Measurements from ENCODE around the gene BIK.
"Not testable (repeated sequence)": the region's sequence is repeated elsewhere in the genome, so short reads cannot be mapped to it uniquely, and the experiment has no call there.

Gene BIK, protein sequence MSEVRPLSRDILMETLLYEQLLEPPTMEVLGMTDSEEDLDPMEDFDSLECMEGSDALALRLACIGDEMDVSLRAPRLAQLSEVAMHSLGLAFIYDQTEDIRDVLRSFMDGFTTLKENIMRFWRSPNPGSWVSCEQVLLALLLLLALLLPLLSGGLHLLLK

DNA sequence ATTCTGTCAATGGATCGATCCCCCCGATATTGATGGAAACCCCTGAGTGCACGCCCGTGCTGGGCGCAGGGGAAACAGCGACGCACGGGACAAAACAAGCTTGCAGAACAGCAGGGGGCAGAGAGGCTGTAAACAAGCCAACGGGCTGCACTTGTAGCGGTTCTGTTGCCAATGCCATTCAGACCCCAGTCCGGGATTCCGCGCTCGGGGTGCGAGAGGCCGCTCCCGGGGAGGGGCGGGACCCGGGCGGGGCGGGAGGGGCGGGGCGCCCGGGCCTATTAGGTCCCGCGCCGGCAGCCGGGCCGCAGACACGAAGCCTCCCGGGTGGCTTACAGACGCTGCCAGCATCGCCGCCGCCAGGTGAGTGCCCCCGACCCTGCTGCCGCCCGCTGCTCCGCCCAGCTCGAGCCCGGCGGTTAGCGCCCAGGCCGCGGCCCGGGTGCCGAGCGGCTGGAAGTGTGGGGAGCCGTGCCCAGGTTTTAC, at the start of gene BIK:
BIK (plus strand) TSS at position 307 of the 483 bp plus-strand sequence. CDS start 13,273 bp downstream, outside the sequence.
- DNase-seq (ENCODE audit: low read depth): peak; percentile 24

DNA sequence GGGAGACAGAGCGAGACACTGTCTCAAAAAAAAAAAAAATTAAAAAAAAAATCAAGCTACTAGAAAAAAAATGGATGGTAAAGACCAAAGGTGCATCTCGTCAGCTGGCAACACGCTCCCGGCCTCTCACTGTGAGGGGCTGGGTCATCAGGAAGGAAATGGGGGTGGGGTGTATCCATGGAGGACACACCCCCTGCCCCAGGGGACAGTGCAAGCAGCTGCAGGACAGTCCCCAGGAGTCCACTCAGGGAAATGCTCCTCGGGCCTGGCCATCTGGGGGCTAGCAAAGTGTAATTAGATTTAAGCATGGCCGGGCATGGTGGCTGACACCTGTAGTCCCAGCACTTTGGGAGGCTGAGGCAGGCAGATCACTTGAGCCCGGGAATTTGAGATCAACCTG, 44.4 kb upstream of the BIK start:
- DNase-seq (ENCODE audit: low read depth): no peak

DNA sequence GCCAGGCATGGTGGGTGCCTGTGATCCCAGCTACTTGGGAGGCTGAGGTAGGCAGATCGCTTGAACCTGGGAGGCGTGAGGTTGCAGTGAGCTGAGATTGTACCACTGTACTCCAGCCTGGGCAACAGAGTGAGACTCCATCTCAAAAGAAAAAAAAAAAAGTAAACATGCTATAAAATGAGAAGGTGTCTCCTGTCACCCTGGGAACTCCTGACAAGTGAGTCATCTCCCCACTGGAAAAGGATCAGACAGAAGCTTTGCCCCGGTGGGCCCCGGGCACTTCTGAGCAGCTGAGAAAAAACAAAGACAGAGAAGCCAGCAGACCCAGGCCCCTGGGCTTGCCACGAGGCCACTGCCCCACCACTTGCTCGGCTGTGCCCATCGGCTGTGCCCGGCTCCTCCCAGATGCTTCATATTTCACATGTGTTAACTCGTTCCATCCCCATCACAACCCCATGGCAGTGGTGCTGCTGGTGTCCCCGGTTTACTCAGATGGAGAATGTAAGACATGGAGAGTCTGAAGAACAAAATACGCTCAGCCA, 43.6 kb upstream of the BIK start:
- no peak for DNase-seq (ENCODE audit: low read depth)

DNA sequence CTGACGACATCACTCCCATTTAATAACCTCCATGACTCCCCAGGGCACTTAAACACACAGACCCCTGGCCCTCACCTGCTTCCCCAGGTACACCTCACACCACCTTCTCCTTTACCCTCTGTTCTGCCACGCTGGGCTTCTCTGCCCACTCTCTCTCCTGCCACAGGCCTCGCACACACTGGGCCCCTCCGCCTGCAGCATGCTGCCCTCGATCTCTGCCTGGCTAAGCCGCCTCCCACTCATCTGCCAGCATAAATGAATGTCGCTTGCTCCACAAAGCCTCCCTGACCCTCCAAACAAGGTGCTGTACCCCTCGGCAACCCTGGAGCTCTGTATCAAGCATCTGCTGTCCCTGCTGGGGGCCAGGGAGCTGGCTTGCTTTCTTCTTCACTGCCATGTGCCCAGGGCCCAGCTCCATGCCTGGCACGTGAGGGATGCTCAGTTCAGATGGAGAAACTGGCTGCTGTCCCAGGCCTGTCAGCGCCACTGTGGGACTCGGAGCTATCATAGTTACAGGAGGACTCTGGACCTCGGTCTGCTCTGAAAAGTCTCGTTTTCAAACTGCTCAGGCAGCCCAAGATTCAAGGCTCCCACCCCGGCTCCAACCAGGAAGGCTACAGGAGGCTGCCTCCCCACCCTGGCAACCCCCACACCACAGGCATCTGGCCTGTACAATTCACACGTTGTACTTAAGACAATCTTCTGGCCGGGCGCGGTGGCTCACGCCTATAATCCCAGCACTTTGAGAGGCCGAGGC, 33.3 kb upstream of the BIK start:
- DNase-seq (ENCODE audit: low read depth): no peak

DNA sequence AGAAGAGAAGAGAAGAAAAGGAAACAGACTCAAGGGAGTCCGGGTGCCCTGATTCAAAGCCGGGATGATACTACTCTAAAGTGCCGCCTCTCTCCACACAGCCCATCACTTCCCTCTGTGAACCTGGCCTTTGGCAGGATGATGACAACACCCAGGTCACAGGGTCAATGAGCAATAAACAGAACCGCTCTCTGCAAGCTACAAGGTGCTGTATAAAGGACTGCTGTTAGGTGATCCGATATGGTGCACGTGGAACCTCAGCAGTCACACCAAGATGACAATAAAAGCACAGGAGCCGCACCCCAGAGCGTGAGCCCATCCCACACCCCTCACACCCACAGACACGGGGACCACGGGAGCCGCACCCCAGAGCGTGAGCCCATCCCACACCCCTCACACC, 32.0 kb upstream of the BIK start:
- DNase-seq (ENCODE audit: low read depth): no peak

DNA sequence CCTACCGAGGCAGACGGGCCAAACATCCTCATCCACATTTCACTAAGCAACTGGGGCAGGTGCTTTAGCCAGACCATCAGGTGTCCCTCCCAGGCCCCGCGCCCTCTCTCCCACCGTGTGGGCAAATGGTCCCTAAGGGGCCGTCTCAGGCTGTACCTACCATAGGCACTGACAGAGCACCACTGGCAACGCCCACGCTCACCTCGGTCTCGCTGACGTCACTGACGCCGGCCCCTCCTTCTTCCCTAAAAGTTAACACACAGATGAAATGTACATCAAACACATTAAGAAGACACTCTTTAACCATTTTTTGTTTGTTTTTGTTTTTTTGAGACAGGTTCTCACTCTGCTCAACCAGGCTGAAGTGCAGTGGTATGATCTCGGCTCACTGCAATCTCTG, 30.8 kb upstream of the BIK start:
- DNase-seq (ENCODE audit: low read depth): no peak

DNA sequence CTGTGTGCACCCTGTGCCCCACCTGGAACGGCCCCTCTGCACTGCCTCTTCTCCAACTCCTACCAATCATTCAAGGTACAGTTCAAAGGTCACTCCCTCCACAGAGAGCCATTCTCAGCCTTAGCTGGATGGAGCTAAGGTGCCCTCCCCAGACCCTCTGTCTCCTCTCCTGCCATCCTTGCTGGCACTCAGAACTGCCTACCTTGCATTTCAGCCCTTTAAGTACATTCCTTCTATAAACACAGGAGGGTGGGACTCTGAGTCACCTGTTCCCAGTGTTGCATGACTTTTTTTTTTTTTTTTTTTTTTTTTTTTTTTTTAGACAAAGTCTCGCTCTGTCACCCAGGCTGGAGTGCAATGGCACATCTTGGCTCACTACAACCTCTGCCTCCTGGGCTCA, 29.9 kb upstream of the BIK start:
- DNase-seq (ENCODE audit: low read depth): no peak

DNA sequence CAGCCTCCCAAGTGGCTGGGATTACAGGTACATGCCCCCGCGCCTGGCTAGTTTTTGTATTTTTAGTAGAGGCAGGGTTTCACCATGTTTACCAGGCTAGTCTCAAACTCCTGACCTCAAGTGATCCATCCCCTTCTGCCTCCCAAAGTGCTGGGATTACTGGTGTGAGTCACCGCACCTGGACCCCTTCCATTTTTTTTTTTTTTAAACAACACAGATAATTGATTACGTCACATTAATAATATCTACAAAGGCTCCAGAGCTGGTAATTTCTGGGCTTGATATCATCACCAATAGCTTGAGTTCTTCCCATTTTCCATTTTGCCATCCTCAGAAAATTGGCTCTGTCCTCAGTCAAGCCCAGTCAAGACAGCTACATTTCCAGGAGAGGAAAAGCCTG, 28.6 kb upstream of the BIK start:
- no peak for DNase-seq (ENCODE audit: low read depth)

DNA sequence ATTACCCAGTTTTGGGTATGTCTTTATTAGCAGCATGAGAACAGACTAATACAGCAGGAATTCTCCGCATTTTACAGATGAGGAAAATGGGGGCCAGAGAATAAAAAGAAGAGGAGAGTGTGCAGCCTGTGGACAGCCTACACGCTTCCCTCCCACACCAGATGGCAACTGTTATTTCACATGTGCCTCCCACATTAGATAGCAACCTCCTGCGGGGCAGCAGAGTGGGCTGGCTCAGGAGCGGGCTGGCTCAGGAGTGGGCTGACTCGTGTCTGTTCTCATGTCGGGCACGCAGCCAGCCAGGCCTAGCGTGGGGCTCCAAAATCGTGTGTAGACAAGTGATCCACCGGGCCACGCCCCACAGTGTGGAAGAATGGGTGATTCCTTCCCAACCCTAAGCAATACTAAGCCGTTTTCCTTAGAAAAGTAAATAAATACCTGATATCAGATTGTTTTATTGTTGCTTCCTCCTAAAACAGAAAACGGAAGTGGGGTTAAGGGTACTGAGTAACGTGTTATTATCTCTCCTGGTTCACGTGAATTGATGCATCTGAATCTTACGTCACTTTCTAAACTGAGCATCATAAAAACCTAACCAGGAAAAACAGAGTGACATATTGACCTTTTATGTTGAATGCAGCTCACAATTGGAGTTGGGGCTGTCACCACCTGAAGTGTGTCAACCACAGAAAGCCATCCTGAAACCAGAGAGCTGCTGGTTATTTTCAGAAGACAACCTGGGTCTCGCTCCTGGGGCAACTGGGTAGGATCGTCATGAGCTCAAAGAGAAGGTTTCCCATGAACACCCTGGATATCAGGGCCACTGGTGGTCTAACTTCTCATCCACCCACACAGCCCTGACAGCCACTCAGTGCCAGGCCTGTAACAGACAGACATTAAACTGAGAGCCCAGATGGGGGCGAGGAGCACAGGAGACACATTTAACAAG, 24.6 kb upstream of the BIK start:
- no peak for DNase-seq (ENCODE audit: low read depth)

DNA sequence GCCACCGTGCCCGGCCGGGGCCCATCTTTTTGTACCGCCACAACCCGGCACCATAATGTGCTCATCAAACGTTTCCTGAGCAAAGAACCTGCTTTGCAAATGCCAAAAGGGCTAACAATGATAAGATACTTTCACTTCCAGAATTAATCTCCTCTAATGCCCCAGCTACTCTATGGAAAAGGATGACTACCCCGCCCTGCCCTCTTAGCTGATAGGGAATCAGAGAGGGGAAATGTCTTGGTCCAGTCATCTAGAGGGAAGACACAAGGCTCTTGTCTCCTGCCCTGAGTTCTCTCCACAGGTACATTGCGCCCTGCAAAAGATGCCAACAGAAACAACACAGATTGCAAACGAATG, 21.9 kb upstream of the BIK start:
- DNase-seq (ENCODE audit: low read depth): no peak

DNA sequence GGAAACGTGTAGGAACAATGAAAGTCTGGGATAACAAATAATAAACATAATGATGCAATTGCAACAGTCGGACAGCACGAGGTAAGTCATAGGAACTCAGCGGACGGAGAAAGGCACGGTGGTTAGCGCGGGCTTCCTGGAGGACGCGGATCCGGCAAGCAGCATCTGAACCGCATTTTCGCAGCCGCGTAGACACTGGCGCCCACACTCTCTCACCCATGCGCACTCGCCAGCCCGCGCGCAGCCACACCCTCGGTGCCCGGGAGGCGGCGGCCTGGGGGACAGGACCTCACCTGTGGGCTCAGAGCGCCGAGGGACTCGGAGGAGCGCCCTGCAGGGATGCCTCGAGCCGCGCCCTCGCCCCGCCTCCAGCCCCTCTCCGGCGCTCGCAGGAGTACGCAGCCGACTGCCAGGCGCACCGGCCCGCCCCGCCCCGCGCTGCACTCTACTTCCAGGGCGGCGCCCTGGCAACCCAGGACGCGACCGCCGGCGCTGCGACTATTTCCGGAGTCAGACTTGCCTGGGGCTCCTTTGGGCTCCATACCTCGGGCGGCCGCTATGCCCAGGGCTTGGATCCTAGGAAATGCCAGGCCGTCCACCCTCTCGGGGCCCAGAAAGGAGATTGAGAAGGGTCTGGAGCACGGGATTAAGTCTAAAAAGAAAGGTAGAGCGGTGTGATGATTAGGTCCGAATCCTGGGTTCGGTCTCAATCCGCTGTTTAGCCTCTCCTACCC, 21.4 kb upstream of the BIK start, which contains the start of gene TTLL1:
TTLL1 (minus strand) TSS at position 408 of the 734 bp plus-strand sequence. CDS start 13,805 bp downstream, outside the sequence.
- peak; percentile 79 for DNase-seq (ENCODE audit: low read depth)

DNA sequence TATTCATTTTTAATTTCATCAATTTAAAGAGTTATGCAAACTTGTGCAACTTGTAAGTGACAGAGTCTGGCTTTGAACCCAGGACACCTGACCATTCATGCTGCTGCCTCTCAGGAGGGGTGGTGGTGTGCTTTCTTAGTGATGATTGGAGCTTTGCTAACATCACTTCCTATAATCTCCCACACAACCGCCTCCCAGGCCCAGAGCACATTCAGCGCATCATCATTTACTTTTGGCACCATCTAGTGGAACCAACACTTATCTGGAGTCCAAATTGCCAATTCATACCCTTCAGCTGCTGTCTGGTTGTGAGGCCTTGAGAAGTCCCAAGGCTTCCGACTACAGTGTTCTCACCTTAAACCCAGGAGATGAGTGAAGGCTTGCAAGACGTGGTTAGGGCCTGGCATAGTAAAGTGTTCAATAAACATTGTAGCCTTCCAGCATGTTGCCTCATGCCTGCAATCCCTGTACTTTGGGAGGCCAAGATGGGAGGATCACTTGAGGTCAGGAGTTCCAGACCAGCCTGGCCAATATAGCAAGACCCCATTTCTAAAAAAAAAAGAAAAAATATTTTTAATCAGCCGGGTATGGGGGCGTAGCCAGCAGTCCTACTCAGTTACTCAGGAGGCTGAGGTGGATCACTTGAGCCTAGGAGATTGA, 20.3 kb upstream of the BIK start:
- DNase-seq (ENCODE audit: low read depth): no peak

DNA sequence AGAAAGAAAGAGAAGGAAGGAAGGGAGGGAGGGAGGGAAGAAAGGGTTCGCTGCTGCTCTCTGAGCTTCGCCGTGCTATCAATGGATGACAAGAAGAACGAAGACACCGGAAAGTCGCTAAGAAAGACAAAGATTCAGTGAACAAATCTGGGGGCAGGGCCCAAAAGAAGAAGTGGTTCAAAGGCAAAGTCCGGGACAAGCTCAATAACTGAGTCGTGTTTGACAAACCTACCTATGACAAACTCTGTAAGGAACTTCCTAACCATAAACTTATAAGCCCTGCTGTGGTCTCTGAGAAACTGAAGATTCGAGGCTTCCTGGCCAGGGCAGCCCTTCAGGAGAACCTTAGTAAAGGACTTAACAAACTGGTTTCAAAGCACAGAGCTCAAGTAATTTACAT, 18.5 kb upstream of the BIK start:
- DNase-seq (ENCODE audit: low read depth): no peak

DNA sequence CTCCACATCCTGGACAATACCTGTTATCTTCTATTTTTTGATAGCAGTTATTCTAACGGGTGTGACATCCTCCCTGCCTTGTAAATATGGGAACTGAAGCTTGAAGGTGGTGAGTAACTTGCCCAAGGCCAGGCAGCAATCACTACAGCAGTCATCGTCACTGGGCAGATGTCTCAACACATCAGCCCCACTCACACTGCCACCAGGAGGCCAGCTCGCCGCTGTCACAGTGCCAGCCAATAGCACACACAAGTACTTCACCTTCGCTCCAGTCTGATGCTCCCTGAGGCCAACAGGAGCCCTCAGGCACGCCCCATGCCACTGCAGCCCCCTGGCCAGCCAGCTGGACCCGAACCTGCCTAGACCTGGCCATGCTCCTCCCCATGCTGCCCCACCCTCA, 16.5 kb upstream of the BIK start:
- DNase-seq (ENCODE audit: low read depth): no peak

DNA sequence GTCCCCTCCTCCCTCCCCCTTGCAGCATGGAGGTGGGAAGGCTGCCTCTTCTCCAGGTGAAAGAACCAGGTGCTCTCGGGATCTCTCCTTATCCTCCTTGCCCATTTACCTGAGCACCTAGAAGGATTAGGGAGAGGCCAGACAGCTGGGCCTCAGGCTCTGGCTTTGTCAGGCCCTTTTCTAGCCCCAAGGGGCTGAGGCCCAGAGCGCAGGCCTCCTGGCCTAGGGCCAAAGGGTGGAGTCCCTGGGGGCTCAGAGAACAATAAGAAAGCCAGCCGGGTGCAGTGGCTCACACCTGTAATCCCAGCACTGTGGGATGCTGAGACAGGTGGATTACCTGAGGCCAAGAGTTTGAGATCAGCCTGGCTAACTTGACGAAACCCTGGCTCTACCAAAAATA, 16.0 kb upstream of the BIK start:
- no peak for DNase-seq (ENCODE audit: low read depth)

DNA sequence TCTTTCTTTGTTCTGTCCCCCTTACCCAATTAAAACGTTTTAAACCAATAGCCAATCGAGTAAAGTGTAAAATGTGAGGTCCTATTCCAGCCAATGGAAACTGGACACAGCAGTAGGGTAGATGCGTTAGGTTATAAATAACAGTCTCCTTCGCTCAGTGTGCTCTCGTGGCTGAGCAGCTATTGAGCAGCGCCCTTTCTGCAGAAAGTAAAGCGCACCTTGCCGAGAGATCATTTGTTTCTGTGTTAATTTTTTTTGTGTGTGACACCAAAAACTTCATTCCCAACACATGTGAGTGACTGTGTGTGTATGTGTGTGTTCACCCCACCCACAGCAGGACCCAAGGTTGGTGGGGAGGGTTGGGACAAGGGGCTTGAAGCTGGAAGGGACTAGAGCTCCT, 14.1 kb upstream of the BIK start:
- no peak for DNase-seq (ENCODE audit: low read depth)

DNA sequence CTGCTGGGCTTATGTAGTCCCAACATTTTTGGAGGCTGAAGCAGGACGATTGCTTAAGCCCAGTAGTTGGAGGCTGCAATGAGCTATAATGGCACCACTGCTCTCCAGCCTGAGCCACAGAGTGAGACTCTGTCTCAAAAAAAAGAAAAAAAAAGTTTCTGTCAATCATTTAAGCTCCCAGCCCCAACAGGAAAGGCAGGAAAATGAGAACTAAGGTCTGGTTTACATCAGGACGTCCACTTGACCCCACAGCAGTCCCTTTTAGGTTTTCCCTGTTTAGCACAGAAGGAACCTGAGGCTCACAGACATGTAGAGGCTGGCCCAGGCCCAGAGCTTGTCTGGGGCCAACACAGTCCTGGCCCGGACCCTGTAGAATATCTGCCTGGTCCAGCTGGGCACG, 12.2 kb upstream of the BIK start:
- DNase-seq (ENCODE audit: low read depth): no peak

DNA sequence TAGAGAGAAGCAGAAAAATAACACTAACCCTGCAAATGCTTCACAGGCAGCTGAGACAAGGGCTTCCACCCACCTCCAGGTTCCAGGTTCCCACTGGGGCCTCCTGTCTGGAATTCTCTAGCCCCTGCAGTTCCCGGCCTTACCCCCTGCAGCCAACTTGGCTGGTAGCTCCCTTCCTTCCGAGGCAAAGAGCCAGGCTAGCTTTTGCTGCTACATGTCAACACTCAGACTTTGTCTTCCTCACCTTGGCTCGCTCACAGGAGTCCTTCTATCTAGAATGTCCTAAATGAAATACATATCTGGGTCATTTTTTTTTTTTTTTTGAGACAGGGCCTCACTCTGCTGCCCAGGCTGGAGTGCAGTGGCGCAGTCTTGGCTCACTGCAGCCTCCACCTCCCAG, 11.5 kb upstream of the BIK start:
- no peak for DNase-seq (ENCODE audit: low read depth)

DNA sequence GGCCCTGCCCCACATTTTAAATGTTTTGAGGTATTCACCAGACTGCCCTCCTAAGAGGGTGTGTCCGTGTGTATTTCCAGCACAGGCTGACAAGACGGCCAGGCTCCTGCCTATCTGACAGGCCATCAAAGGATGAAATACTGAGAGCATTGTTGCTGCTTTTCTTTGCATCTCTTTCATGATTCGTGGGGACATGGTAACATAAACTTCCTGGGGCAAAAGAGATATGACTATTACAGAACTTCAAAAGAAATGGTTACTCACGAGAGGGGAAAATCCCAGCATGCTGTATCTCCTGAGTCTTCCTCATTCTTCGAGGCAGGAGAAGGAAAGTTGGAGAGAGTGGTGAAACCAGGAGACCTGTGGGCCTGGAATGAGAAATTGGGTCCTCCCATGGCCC, 10.3 kb upstream of the BIK start:
- no peak for DNase-seq (ENCODE audit: low read depth)

DNA sequence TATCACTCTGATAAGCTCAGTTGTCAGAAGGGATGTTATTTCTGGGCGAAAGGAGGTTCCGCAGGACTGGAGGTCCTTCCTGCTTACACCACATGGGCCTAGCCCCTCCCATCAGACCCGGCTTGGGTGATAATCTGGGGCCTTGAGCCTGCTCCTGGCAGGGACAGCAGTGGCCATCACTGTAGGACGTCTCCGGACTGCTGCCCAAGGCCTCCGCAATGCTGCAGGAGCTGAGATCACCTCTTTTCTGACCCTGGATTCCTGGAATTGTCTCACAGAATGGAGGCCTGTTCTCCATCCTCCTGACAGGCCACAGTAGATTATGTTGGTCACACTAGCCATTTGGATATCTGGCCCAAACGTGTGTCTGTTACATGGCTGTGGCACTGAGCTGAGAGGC, 9.2 kb upstream of the BIK start:
- no peak for DNase-seq (ENCODE audit: low read depth)

DNA sequence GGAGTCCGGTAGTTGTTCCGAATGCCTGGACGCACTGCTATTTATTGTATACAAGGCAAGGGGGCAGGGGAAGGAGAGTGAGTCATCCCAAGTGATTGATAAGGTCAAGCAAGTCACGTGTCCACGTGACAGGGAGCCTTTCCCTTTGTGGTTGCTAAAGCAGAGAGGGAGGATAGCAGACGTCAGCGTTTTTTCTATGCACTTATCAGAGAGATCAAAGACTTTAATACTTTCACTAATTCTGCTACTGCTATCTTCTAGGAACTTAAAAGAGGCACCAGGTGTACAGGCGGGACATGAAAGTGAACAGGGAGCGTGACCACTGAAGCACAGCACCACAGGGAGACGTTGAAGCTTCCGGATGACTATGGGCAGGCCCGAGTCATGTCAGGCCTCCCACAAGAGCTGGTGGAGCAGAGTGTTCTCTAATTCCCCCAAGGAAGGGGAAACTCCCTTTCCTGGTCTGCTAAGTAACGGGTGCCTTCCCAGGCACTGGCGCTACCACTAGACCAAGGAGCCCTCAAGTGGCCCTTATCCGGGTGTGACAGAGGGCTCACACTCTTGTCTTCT, 6.4 kb upstream of the BIK start:
- not testable (repeated sequence) for DNase-seq (ENCODE audit: low read depth)
